ENCODE measurements around the gene TBC1D5.

The TBC1D5 gene

GRCh38 chr3:17151598-17152373, 590.6 kb downstream of the TBC1D5 start:
- TF ChIP-seq SIN3A (IDR thresholded peaks at IDR 0.05; ENCODE audit: borderline replicate concordance, insufficient read depth, low read length), result no peak
- no peak for TF ChIP-seq TAF1 (IDR thresholded peaks at IDR 0.05; ENCODE audit: borderline replicate concordance, insufficient read depth, low read length)
- no peak for TF ChIP-seq REST (IDR thresholded peaks at IDR 0.05; ENCODE audit: insufficient read depth in 1 of 2, low read depth in 2 of 2, low read length in 2 of 2)
- TF ChIP-seq POLR2AphosphoS5 (IDR thresholded peaks at IDR 0.05; ENCODE audit: low read depth, low read length), result no peak

- TF ChIP-seq REST (IDR thresholded peaks at IDR 0.05; ENCODE audit: insufficient read depth in 1 of 2, low read depth in 2 of 2, low read length in 2 of 2) (no peak), SIN3A (IDR thresholded peaks at IDR 0.05; ENCODE audit: borderline replicate concordance, insufficient read depth, low read length) (no peak), POLR2AphosphoS5 (IDR thresholded peaks at IDR 0.05; ENCODE audit: low read depth, low read length) (no peak), FOXP2 (optimal IDR thresholded peaks at IDR 0.05; ENCODE audit: borderline replicate concordance, extremely low read depth, extremely low read length, insufficient read depth) (no peak), TAF1 (IDR thresholded peaks at IDR 0.05; ENCODE audit: borderline replicate concordance, insufficient read depth, low read length) (no peak)
Observed at GRCh38 chr3:17149076-17149475, 593.4 kb downstream of the TBC1D5 start.

GRCh38 chr3:17144665-17144993, 597.8 kb downstream of the TBC1D5 start:
- TF ChIP-seq POLR2AphosphoS5 (IDR thresholded peaks at IDR 0.05; ENCODE audit: low read depth, low read length) (no peak), TAF1 (IDR thresholded peaks at IDR 0.05; ENCODE audit: borderline replicate concordance, insufficient read depth, low read length) (no peak), REST (IDR thresholded peaks at IDR 0.05; ENCODE audit: insufficient read depth in 1 of 2, low read depth in 2 of 2, low read length in 2 of 2) (no peak), SIN3A (IDR thresholded peaks at IDR 0.05; ENCODE audit: borderline replicate concordance, insufficient read depth, low read length) (no peak), FOXP2 (optimal IDR thresholded peaks at IDR 0.05; ENCODE audit: borderline replicate concordance, extremely low read depth, extremely low read length, insufficient read depth) (no peak)

DNA sequence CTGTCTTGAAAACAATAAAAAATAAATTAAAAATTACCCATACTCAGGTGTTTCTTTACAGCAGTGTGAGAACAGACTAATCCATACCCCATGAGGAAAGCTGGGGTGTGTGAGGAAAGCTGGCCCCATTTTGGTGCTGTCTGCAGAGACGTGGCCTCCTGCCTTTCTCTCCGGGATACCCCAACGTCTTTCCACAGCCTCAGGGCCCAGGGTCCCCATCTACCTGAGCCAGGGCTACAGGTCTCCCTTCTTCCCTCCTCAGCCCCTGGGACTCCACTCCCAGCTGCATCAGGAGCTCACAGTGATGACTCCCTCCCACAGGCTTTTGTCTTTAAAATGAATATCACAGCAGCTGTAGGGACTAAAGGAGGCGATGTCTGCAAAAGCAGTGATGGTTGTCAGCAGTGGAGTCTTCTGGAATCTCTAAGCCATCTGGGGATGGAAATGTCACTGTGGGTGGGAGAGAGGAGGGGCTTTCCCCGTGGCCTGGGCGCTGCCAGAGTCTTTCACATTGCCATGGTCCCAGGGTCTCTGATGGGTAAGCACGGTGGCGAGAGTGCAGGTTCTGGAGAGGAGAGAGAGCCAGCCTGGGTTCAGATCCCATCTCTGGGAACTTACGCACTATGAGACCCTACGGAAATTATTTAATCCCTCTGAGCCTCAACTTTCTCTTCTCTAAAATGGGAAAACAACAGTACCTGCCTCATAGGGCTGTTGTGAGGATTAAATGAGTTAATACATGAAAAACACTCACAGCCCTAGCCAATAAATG, 598.4 kb downstream of the TBC1D5 start:
- TF ChIP-seq REST (IDR thresholded peaks at IDR 0.05; ENCODE audit: insufficient read depth in 1 of 2, low read depth in 2 of 2, low read length in 2 of 2), result no peak
- TF ChIP-seq SIN3A (IDR thresholded peaks at IDR 0.05; ENCODE audit: borderline replicate concordance, insufficient read depth, low read length), result no peak
- no peak for TF ChIP-seq POLR2AphosphoS5 (IDR thresholded peaks at IDR 0.05; ENCODE audit: low read depth, low read length)
- no peak for TF ChIP-seq TAF1 (IDR thresholded peaks at IDR 0.05; ENCODE audit: borderline replicate concordance, insufficient read depth, low read length)
- TF ChIP-seq FOXP2 (optimal IDR thresholded peaks at IDR 0.05; ENCODE audit: borderline replicate concordance, extremely low read depth, extremely low read length, insufficient read depth), result no peak

All from PFSK-1 (cell line).